ENCODE measurements around the gene ADCY5. TPM values are rescaled to one million over a fixed set of nuclear protein-coding genes. Genes with fewer than 3 reads are reported as not detected.

The ADCY5 gene
- total RNA-seq, 2 donors from 2014 or later: 5.6 to 7.8 TPM

- no peak overlapping the region for H3K4me3 ChIP-seq
Observed at GRCh38 chr3:123429362-123430125, 19.3 kb downstream of the ADCY5 start.

GRCh38 chr3:123424999-123425712, 23.7 kb downstream of the ADCY5 start:
- intact Hi-C loops (cut with DNase I): no loop called here
- Histone ChIP-seq H3K36me3 (no peaks in the 10 kb centered on the region), H3K9me3 (no peaks in the 10 kb centered on the region), H3K27ac (no peak overlapping the region), H3K4me3 (no peak overlapping the region), H3K9ac (ENCODE audit: low read depth in 2 of 2, low read length in 2 of 2) (no peak overlapping the region), H3K4me1 (peaks cover 5% of the 10 kb centered on the region), H3K27me3 (no peaks in the 10 kb centered on the region)
- no peak for DNase-seq
- no peak for TF ChIP-seq CTCF (IDR thresholded peaks at IDR 0.05)

More at GRCh38 chr3:123429362-123430125, 19.3 kb downstream of the ADCY5 start:
- H3K9ac ChIP-seq (ENCODE audit: low read depth in 2 of 2, low read length in 2 of 2): peak overlapping the region in 1 of 2 donors; percentile 9
- H3K9me3 ChIP-seq: no peaks in the 10 kb centered on the region
- H3K27ac ChIP-seq: no peak overlapping the region
- no peaks in the 10 kb centered on the region for H3K27me3 ChIP-seq
- intact Hi-C loops (cut with DNase I): no loop called here
- peaks cover 14% of the 10 kb centered on the region for H3K4me1 ChIP-seq
- TF ChIP-seq CTCF (IDR thresholded peaks at IDR 0.05): no peak
- H3K36me3 ChIP-seq: no peaks in the 10 kb centered on the region
- no peak for DNase-seq

DNA sequence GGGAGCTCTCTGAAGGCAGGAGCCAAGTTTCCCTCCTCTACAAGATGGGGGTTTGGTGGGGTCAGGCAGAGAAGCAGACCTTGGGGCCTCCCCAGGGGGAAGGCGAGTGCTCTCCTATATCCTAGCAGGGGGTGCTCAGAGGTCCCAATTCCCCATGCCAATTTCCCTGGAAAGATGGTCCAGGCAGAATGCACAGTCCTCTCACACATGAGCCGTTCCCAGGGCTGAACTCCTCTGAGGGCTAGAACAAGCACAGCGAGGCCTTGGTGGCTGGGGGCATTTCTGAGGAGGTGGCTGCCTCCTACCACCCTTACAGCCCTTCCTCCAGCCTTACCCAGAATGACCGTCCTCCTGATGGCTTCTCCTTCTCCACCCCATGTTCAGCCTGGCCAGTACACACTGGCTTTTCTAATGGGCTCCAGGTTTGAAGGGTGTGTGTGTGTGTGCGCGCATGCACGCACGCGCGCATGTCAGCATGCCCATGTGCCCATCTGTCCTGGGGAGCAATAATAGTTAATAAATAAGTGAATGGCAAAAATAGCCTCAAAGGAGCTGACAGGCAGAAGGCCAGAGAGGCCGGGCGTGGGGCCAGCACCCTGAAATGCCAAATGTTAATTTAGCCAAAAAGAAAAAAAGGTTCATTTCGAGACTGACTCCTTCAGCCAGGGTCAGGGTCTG, 24.4 kb downstream of the ADCY5 start:
- Histone ChIP-seq H3K9ac (ENCODE audit: low read depth in 2 of 2, low read length in 2 of 2) (no peak overlapping the region), H3K27ac (no peak overlapping the region), H3K9me3 (no peaks in the 10 kb centered on the region), H3K36me3 (no peaks in the 10 kb centered on the region), H3K4me1 (peaks cover 5% of the 10 kb centered on the region), H3K27me3 (no peaks in the 10 kb centered on the region), H3K4me3 (no peak overlapping the region)
- no peak for TF ChIP-seq CTCF (IDR thresholded peaks at IDR 0.05)
- no peak for DNase-seq
- intact Hi-C loops (cut with DNase I): no loop called here

DNA sequence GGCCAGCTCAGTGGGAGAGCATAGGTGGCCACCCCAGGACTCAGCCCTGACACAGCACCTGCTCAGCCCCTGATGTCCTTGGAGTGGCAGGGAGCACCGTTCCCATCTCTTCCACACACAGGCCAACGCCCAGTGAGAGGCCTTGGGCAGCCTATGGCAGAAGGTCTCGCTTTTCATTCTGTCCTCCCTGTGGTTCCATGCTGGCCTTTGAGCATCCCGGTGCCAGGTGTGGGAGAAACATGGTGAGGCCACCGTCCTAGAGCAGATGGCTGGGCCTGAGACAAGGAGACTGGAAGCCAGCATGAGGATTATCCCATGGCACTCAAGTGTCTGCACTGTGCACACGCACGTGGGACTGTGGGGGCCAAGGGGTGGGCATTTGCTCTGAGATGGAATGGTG, 25.1 kb downstream of the ADCY5 start:
- H3K27ac ChIP-seq: no peak overlapping the region
- intact Hi-C loops (cut with DNase I): no loop called here
- no peak overlapping the region for H3K9ac ChIP-seq (ENCODE audit: low read depth in 2 of 2, low read length in 2 of 2)
- no peak for TF ChIP-seq CTCF (IDR thresholded peaks at IDR 0.05)
- H3K9me3 ChIP-seq: no peaks in the 10 kb centered on the region
- no peaks in the 10 kb centered on the region for H3K36me3 ChIP-seq
- DNase-seq: no peak
- H3K27me3 ChIP-seq: no peaks in the 10 kb centered on the region
- H3K4me3 ChIP-seq: no peak overlapping the region
- peaks cover 5% of the 10 kb centered on the region for H3K4me1 ChIP-seq

GRCh38 chr3:123423031-123423430, 25.9 kb downstream of the ADCY5 start:
- intact Hi-C loops (cut with DNase I): no loop called here
- Histone ChIP-seq H3K36me3 (no peaks in the 10 kb centered on the region), H3K9ac (ENCODE audit: low read depth in 2 of 2, low read length in 2 of 2) (no peak overlapping the region), H3K4me1 (peaks cover 5% of the 10 kb centered on the region), H3K9me3 (no peaks in the 10 kb centered on the region), H3K27ac (peak overlapping the region; percentile 40), H3K4me3 (no peak overlapping the region), H3K27me3 (no peaks in the 10 kb centered on the region)
- peak; percentile 84 for DNase-seq
- TF ChIP-seq CTCF (IDR thresholded peaks at IDR 0.05): no peak
